AG04450 (cell line): ENCODE results near the gene FOXN1. TPM values are rescaled to one million over a fixed set of nuclear protein-coding genes. Genes with fewer than 3 reads are reported as not detected.

Experiments
- CTCF ChIA-PET: fragments of 300-600, 350-600 bp; formaldehyde crosslinking; extraction: SDS; loops from one replicate; lab custom pipeline; 2022; ENCODE audit warnings: antibody characterized with exemption, inconsistent platforms; lab: Charles Lee
- POLR2A ChIA-PET: fragments of 350-600 bp; formaldehyde crosslinking; extraction: SDS; loops from one replicate; lab custom pipeline; 2021; ENCODE audit warnings: antibody characterized with exemption, inconsistent platforms; lab: Yijun Ruan, JAX
- DNase-seq: peaks from one replicate; pipeline ENCODE4 v3.0.0-alpha.2; 2011; ENCODE audit warnings: low read depth, low spot score
- H3K27ac ChIP-seq: one replicate; pipeline ENCODE4 v1.5.1; 2012; ENCODE audit warnings: low read depth, low read length, control low read depth
- H3K27me3 ChIP-seq: one replicate; pipeline ENCODE4 v1.6.0; 2012; ENCODE audit warnings: low read length; ENCODE audit not compliant: control insufficient read depth, insufficient read depth
- H3K4me3 ChIP-seq: 2 replicates; pipeline ENCODE4 v1.5.1; 2011; ENCODE audit warnings: mild to moderate bottlenecking, low read depth, low read length, control low read depth
- H3K9me3 ChIP-seq: 2 replicates; pipeline ENCODE4 v1.5.1; 2012; ENCODE audit warnings: low read length; ENCODE audit not compliant: control insufficient read depth, insufficient read depth
- CTCF ChIP-seq: IDR thresholded peaks from 2 replicates; pipeline ENCODE4 v1.5.1; 2011; ENCODE audit warnings: low read depth, low read length, control low read depth, inconsistent platforms
- polyA plus RNA-seq: library from polyadenylated mRNA; depleted of rRNA; stranded (reverse); fragments of >200 nt; gene quantifications from 2 replicates; pipeline ENCODE4 v1.2.3, GENCODE V29; 2011

Gene FOXN1
- polyA plus RNA-seq, 1 experiment, result not detected

DNA sequence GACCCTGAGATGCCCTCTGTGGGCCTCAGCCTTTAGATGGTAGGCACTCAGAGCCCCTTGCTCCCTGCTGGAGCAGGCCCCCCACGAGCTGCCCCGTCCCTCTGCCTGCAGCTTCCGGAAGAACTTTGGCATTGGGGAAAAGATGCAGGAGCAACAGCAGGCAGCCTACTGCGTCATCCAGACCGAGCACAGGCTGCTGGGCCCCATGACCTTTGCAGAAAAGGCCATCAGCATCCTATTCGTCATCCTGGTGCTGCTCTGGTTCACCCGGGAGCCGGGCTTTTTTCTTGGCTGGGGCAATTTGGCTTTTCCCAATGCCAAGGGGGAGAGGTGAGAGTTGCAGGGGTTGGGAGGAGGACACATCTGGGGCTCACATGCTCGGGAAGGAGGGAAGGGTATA is 12.7 kb upstream of the FOXN1 start:
- TF ChIP-seq CTCF, result no peak
- CTCF ChIA-PET, result interaction anchor here (1.1 to 8.1 kb wide), 7 partner anchors 10 to 119 kb away, joined by 4 to 70 read pairs (median 13); no protein-coding TSS in a partner anchor

GRCh38 chr17:28494445-28495188 is 11.5 kb upstream of the FOXN1 start:
- POLR2A ChIA-PET, result no interaction called here
- H3K27ac ChIP-seq, result no peak overlapping the region
- H3K27me3 ChIP-seq, result peaks cover 22% of the 10 kb centered on the region
- H3K9me3 ChIP-seq, result no peaks in the 10 kb centered on the region; the same call in 1 of the 2 replicates
- DNase-seq, result peak; percentile 13
- H3K4me3 ChIP-seq, result no peak overlapping the region
- CTCF ChIA-PET, result interaction anchor here (1.1 to 8.1 kb wide), 10 partner anchors 9 to 118 kb away, joined by 3 to 70 read pairs (median 8); no protein-coding TSS in a partner anchor
- TF ChIP-seq CTCF, result peak; percentile 93

More for the DNA sequence above, 12.7 kb upstream of the FOXN1 start:
- peak; percentile 21 for DNase-seq
- H3K27ac ChIP-seq, result no peak overlapping the region
- POLR2A ChIA-PET, result interaction anchor here (0.5 kb wide), 1 partner anchor 74 kb away, joined by 5 read pairs; no protein-coding TSS in a partner anchor
- H3K4me3 ChIP-seq, result no peak overlapping the region
- no peaks in the 10 kb centered on the region; the same call in 1 of the 2 replicates for H3K9me3 ChIP-seq
- H3K27me3 ChIP-seq, result peaks cover 13% of the 10 kb centered on the region

- no peak for TF ChIP-seq CTCF
- Histone ChIP-seq H3K9me3 (no peaks in the 10 kb centered on the region; the same call in 1 of the 2 replicates), H3K4me3 (no peak overlapping the region), H3K27ac (no peak overlapping the region), H3K27me3 (peaks cover 19% of the 10 kb centered on the region)
- DNase-seq, result no peak
- CTCF ChIA-PET, result interaction anchor here (1.1 to 8.1 kb wide), 7 partner anchors 8 to 117 kb away, joined by 3 to 70 read pairs (median 13); no protein-coding TSS in a partner anchor
- POLR2A ChIA-PET, result no interaction called here
Measured at GRCh38 chr17:28495635-28496034, 10.5 kb upstream of the FOXN1 start.

DNA sequence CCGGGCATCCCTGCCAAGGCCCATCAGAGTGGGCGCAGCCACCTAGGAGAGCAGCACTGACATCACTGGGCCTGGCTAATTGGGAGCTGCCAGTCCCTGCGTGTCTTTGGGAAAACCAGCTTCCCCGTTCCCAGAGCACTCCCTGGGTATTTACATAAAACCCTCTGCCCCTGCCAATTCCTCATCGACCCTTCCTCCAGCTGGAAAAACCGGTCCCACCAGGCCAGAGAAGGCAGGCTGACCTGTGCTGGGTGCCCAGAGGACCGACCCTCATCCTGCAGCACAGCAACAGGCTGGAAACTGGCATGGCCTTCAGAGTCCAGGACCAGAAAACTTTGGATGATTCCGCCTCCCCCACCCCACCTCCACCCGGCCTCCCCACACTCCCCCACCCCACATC is 8.2 kb upstream of the FOXN1 start:
- no peak for TF ChIP-seq CTCF
- Histone ChIP-seq H3K27ac (no peak overlapping the region), H3K9me3 (no peaks in the 10 kb centered on the region; the same call in 1 of the 2 replicates), H3K27me3 (peaks cover 32% of the 10 kb centered on the region), H3K4me3 (no peak overlapping the region)
- CTCF ChIA-PET, result interaction anchor here (8.1 kb wide), 1 partner anchor 42 kb away, joined by 70 read pairs; no protein-coding TSS in a partner anchor
- POLR2A ChIA-PET, result no interaction called here
- no peak for DNase-seq
